ENCODE data around the gene DRP2. TPM values are rescaled to one million over a fixed set of nuclear protein-coding genes. Genes with fewer than 3 reads are reported as not detected.
"Not testable (repeated sequence)": the region's sequence is repeated elsewhere in the genome, so short reads cannot be mapped to it uniquely, and the experiment has no call there.

Gene DRP2
- total RNA-seq, 1 donor from 2014 or later = 0.82 TPM

DNA sequence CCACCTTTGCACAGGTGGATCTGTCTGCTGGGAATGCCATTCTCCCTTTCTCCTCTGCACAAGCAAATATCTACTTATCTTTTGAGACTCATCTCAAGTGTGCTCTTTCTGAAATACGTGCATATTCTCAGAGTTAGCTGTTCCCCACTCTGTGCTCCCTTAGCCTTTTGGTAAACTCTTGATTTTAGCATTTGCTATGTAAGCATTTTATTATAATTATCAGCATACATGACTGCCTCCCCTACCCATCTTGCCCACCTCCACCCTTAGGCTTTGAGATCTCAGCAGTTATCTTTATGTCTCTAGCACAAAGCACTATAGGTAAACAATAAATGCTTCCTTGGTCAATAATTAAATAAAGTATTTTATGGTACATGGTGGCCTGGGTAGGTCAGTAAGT is 11.5 kb downstream of the DRP2 start:
- intact Hi-C loops (cut with micrococcal nuclease) = no loop called here

DNA sequence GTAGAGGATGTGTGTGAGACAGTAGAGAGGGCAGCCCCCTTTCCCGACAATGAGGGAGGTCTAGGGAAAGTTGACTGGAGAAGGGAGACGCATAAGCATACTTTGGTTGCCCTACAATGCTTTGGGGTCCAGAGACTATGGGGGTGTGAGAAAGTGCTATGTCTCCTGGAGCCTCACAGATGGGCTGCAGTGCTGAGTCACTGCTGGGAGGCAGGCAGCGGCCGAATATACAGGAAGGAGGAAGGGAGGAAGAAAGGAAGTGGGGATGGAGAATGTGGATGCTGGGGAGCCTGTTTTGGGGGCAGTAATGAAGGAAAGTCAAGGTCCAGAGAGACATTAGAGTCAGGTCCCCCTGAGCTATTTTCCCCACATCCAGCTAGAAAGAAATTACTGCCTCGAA is 12.7 kb downstream of the DRP2 start:
- intact Hi-C loops (cut with micrococcal nuclease) = no loop called here

DNA sequence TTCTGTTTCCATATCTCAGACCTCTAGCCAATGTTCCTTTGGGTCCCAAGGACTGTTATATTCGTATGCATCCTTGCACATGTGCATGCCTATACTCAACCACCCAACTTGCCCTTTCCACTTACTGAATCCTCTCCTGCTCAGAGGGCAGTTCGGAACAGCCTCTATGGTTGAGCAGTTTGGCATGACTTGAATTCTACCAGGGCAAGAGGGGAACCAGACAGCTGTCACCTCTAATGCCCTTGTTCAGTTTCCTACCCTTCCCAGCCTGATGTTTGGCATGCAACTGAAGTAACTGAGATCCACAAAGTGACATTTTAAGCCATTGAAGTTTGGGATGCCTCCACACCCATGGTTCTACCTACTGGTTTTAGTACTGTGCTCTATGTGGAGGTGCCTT is 17.5 kb downstream of the DRP2 start:
- intact Hi-C loops (cut with micrococcal nuclease) = no loop called here

DNA sequence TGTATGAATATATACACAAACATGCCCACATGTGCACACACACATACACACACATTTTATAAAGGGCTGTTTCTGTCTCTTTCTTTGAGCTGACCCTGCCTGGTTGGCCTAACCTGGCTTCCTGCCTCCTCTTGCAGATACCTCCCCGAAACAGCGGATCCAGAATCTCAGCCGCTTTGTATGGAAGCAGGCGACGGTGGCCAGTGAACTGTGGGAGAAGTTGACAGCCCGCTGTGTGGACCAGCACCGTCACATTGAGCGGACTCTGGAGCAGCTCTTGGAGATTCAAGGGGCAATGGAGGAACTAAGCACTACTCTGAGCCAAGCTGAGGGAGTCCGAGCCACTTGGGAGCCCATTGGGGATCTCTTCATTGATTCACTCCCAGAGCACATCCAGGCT is 21.9 kb downstream of the DRP2 start:
- intact Hi-C loops (cut with micrococcal nuclease) = no loop called here

DNA sequence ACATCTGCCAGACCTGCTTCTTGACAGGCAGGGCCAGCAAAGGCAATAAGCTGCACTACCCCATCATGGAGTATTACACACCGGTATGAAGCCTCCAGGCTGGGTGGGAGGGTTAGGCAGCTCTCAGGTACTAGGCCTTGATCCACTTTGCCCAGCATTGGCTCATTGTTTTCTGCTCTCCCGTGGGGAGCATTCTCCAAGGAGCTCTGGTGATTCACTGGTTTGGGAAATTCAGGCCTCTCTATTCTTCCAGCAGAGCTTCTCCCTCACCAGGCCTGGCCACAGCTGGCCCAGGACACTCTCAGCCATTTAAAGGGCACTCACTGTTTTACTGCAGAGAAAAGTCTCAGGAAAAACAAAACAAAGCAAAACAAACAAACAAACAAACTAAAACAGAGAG is 33.0 kb downstream of the DRP2 start:
- intact Hi-C loops (cut with micrococcal nuclease) = no loop called here

DNA sequence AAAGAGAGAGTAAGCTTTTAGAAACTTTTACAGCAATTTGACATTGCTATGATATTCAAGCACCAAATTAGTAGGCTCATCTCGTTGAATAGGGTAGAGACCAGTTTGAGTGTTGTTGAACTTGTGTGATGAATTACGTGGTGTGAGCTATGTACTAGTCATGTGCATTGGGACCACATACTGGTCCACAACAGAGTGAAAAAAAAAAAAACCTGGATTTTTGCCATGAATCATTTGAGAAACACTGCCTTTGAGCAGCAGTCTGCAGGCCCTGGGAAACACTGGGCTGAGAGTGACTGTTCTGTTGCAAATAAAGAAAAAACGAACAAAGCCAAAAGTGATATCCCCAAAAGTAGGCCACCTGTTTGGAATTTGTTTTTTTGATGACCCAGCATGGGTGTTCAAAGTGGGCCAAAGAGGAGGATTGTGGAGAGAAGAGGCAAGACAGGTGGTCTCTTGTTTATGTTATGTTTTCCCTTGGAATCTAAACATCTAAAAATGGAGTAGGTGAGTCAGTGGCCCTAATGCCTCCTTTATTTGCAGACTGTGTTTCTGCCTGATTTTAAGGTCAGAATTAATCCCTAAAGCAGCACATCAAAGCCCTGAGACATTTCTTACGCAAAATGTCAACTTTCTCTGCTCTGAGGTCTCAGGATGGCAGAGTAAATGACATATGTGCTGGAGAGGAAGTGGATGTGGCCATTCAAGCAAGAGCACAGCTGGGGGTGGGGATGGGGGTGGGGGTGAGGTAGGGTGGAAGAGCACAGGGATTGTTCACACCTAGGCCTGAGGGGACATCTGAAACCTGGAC is 38.1 kb downstream of the DRP2 start:
- intact Hi-C loops (cut with micrococcal nuclease) = no loop called here

DNA sequence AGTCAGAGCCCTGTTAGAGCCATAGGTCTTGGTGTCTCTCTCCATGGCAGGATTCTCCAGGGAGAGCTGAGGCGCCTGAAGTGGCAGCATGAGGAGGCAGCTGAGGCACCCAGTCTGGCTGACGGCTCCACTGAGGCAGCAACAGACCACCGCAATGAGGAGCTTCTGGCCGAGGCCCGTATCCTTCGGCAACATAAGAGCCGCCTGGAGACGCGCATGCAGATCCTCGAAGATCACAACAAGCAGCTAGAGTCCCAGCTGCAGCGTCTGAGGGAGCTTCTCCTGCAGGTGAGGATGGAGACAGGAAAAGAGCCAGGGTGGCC is 38.6 kb downstream of the DRP2 start:
- intact Hi-C loops (cut with micrococcal nuclease) = no loop called here

DNA sequence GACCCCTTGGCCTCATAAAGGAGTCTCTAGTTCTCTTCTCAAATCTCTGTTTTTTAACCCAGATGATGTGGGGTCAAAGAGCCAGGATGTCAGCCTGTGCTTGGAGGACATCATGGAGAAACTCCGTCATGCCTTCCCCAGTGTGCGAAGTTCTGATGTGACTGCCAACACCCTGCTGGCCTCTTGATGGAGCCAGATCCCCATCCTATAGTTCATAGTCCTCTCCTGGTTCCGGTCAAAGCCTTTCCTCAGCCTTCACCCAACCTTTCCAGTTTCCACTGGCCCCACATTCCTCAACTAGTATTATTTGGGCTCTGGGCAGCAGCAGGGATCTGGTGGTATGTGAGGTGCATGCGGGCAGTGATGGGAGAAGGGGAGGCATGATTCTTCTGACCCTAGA is 40.8 kb downstream of the DRP2 start:
- intact Hi-C loops (cut with micrococcal nuclease) = no loop called here

DNA sequence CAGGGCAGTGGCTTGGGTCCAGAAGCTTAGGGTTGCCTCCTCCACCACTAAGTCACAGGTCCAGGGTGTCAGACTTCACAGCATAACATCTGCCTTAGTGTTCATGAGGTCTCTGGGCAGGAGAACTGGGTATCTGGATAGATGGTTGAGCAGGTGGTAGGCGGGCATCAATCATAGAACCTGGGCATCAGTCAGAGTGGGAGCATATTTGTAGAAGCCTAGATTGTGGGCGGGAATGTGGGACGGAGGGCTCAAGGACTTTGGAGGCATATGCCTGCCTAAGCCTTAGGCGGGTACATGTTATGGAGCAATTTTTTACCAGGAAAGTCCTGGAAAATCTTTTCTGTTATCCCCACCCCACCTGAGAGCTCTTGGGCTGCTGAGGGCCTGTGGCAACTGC is 43.0 kb downstream of the DRP2 start:
- intact Hi-C loops (cut with micrococcal nuclease) = no loop called here

DNA sequence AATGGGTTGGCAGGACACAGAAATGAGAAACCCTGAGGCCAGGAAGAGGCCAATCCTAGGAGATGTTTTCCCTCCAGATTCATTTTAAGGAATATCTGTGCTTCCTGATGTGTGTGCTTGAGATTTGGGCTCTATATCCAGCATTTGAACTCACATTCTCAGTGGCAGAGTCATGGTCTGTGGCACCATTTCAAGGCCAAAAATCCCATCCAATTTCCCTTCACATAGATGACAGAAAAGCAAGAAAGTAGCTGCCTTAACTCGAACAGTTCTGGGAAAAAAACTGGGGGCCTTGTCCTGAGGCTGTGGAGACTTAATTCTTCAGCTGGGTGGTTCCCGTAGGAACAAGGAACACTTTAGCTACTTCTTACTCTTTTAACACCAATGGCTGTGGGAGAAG is 44.2 kb downstream of the DRP2 start:
- intact Hi-C loops (cut with micrococcal nuclease) = no loop called here

DNA sequence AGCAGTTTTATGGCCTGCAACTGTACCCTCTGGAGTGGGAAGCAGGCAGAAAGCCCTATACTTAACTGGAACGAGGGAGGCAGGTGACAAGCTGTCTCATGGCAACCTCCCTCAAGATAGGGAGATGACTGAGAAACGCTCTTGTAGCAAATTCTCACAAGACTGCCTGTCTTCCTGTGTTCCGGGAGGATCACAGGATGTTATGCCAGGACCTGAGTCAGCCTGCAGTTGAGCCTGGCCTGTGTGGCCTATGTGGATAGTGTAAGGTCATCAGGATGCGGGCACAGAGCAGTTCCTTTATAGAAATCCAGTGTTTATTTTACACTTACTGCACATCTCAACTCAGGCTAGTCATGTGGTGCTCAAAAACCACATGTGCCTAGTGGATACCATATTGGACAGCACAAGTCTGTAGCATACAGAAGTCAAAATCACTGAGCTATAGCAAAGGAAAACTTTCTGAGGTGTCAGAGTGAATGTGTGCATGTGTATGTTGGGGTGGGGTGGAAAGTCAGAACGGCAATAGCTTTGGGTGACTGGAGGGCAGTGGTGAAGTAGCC is 46.4 kb downstream of the DRP2 start:
- intact Hi-C loops (cut with micrococcal nuclease) = no loop called here

DNA sequence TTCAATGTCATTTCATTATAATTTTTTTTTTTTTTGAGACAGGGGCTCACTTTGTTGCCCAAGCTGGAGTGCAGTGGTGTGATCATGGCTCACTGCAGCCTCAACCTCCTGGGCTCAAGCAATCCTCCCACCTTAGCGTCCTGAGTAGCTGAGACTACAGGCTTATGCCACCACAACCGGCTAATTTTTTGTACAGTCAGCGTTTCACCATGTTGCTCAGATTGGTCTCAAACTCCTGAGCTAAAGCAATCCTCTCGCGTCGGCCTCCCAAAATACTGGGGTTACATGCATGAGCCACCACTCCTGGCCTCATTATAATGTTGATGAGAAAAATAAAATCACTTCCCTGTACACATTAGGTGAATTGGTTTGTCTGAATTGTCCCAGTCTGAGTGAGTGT is 54.6 kb downstream of the DRP2 start:
- intact Hi-C loops (cut with micrococcal nuclease) = no loop called here

DNA sequence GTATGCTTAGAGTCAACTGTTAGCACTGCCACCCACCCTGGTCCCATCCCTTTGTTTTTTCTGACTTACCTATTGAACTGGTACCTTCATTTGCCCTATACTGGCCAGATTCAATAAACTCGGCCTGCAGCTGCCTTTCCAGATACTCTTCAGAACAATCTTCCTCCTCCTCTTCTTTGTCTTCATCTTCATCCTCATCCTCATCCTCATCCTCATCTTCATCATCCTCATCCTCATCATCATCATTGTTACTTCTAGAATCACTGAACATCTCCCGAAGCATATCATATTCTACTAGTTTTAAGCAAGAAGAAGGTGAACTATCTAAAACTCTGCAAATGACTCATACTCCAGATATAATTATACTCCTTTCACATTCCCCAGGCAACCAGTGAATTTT is 56.7 kb downstream of the DRP2 start:
- intact Hi-C loops (cut with micrococcal nuclease) = no loop called here

DNA sequence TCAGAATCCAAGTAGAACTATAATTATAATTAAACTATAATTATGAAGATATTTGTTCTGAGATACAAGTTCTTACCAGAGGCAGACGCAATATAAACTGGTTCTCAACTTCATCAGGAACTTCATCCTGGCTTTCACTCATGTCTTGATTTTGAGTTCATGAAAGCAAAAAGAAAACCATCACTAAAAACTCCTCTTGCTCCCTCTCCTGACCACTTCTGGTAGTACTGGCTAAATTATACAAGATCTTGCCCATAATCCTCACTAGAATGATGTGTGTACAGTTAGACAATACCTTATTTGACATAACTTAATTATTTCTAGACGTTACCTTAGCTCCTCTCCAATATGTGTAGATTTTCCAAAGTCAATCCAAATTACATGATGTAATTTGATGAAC is 67.8 kb downstream of the DRP2 start:
- intact Hi-C loops (cut with micrococcal nuclease) = loop anchor here (1.0 to 5.0 kb wide), 2 partner anchors 390 to 602 kb away; no protein-coding TSS in a partner anchor

DNA sequence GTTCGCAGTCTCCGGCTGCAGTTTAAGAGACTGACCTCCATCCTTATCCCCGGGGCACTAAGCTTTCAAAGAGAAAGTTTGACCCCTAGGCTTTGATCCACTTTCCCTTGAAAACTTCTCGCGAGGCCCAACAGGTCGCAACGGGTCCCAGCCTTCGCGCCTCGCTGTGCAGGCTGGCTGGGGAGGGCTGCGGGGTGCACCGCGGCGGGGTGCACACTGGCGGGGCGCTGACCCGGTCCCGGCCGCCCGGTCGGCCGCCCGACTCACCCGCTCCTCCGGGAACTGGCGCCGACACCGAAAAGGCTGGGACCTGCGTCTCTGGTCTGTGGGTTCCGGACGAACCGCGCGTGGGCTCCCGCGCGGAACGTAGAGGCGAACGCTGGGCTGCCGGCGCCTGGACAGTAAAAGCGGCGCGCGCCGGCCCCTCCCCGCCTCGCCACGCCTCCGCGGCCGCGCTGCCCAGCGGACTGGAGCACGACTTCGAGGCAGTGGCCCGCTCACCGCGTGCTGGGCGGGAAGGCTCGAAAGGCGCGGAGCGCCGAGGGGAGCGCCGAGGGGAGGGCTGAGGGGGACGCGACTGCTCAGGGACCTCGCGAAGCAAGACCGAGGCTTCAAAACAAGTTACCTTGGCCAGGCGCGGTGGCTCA is 71.5 kb downstream of the DRP2 start, which contains the start of gene TAF7L:
Gene TAF7L, minus strand, starts transcription at position 378 of the 647 bp plus-strand sequence. CDS start 3,791 bp downstream, outside the sequence.
- intact Hi-C loops (cut with micrococcal nuclease) = no loop called here

DNA sequence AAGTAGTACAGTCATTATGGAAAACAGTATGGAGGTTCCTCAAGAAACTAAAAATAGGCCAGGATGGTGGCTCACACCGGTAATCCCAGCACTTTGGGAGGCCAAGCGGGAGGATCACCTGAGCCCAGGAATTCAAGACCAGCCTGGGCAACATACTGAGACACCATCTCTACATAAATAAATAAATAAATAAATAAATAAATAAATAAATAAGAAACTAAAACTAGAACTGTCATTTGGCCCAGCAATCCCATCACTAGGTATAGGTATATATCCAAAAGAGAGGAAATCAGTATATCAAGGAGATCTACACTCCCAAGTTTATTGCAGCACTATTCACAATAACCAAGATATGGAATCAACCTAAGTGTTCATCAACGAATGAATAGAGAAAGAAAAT is 76.0 kb downstream of the DRP2 start:
- intact Hi-C loops (cut with micrococcal nuclease) = not testable (repeated sequence)

DNA sequence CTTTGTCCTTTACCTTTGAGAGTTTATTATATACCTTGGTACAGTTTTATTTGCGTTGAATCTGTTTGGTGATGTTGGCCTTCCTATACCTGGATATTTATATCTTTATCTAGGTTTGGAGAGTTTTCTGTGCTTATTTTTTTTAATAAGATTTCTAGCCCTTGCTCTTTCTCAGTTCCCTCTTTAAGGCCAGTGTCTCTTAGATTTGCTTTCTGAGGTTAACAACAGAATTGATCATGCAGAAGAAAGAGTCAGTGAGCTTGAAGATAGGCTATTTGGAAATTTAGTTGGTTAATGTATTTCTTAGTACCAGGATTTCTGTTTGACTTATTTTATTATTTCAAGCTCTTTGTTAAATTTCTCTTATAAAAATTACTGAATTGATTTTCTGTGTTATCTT is 84.2 kb downstream of the DRP2 start:
- intact Hi-C loops (cut with micrococcal nuclease) = no loop called here

Other genes starting within 250 kb of the DRP2 start
- gene TRMT2B, start 167.7 kb upstream of the DRP2 start, total RNA-seq = 23.6 and 23.8 TPM in 2 replicates
- not detected in 2 replicates for gene TMEM35A, start 140.9 kb upstream of the DRP2 start, total RNA-seq
- gene CENPI, start 121.6 kb upstream of the DRP2 start, total RNA-seq = 24.3 and 26.2 TPM in 2 replicates
- gene TAF7L, start 71.5 kb downstream of the DRP2 start, total RNA-seq = 0.09 and 0.16 TPM in 2 replicates
- 15.9 and 17.2 TPM in 2 replicates for gene TIMM8A, start 129.0 kb downstream of the DRP2 start, total RNA-seq
- gene BTK, start 166.4 kb downstream of the DRP2 start, total RNA-seq = not detected in 2 replicates
- gene RPL36A, start 171.2 kb downstream of the DRP2 start, total RNA-seq = 256 and 262 TPM in 2 replicates
- 30.8 and 36.0 TPM in 2 replicates for gene GLA, start 188.1 kb downstream of the DRP2 start, total RNA-seq
- 41.5 and 42.2 TPM in 2 replicates for gene HNRNPH2, start 188.4 kb downstream of the DRP2 start, total RNA-seq